NCI-H2227 (cell line): ENCODE data around the gene RND2.

Experiments
- DNase-seq: peaks from one replicate; lab custom pipeline; 2025; ENCODE audit not compliant: unreplicated experiment; lab: John Stamatoyannopoulos, UW

The RND2 gene

GRCh38 chr17:43006639-43007551 lies 18.1 kb upstream of the RND2 start, which contains the start of gene IFI35:
Gene IFI35 (plus strand): TSS chr17:43006784. CDS start chr17:43006948, 164 bp downstream.
- DNase-seq: peak; percentile 82

GRCh38 chr17:43010667-43011308 lies 14.2 kb upstream of the RND2 start:
- DNase-seq: no peak

- DNase-seq: no peak
Observed at GRCh38 chr17:43011728-43012472, 13.1 kb upstream of the RND2 start.

- no peak for DNase-seq
Observed at GRCh38 chr17:43013296-43013695, 11.7 kb upstream of the RND2 start.

- DNase-seq: no peak
Observed at GRCh38 chr17:43014020-43014648, 10.9 kb upstream of the RND2 start.

- no peak for DNase-seq
Observed at GRCh38 chr17:43014649-43015542, 10.1 kb upstream of the RND2 start.

- DNase-seq: no peak
Observed at GRCh38 chr17:43015579-43015978, 9.5 kb upstream of the RND2 start.

GRCh38 chr17:43016216-43016615 lies 8.8 kb upstream of the RND2 start:
- DNase-seq: no peak

- DNase-seq: peak; percentile 91
Observed at GRCh38 chr17:43018008-43018853, 6.8 kb upstream of the RND2 start.

- no peak for DNase-seq
Observed at GRCh38 chr17:43018932-43019331, 6.1 kb upstream of the RND2 start.

- DNase-seq: no peak
Observed at GRCh38 chr17:43019418-43019817, 5.6 kb upstream of the RND2 start.

- no peak for DNase-seq
Observed at GRCh38 chr17:43020030-43020621, 4.9 kb upstream of the RND2 start.

- DNase-seq: peak; percentile 69
Observed at GRCh38 chr17:43020789-43021740, 4.0 kb upstream of the RND2 start.

GRCh38 chr17:43021741-43022512 lies 3.1 kb upstream of the RND2 start, which contains the start of gene VAT1:
Gene VAT1 (minus strand): TSS chr17:43022385. CDS start chr17:43022322, 63 bp downstream.
- peak; percentile 88 for DNase-seq

GRCh38 chr17:43025290-43025657 lies 243 bp downstream of the RND2 start:
- no peak for DNase-seq

- DNase-seq: no peak
Observed at GRCh38 chr17:43025766-43026537, 921 bp downstream of the RND2 start.
